HEK293T (cell line): Measurements from ENCODE around the gene VENTX.

Experiments
- CTCF ChIA-PET: fragments of 350-600 bp; formaldehyde crosslinking; extraction: SDS; loops from one replicate; lab custom pipeline; 2021; ENCODE audit warnings: antibody characterized with exemption, inconsistent platforms; lab: Yijun Ruan, JAX
- POLR2A ChIA-PET: fragments of 350-600 bp; formaldehyde crosslinking; extraction: SDS; loops from one replicate; lab custom pipeline; 2020; ENCODE audit warnings: antibody characterized with exemption, inconsistent platforms; lab: Yijun Ruan, JAX
- DNase-seq: peaks from one replicate; pipeline ENCODE4 v3.0.0; 2012; ENCODE audit warnings: mixed read lengths; ENCODE audit errors: extremely low spot score
- ARNT ChIP-seq: fragments of 450-650 bp; IDR thresholded peaks from 2 replicates; pipeline ENCODE4 v1.6.1; 2017; ENCODE audit warnings: mild to moderate bottlenecking
- BHLHE40 ChIP-seq: fragments of 450-650 bp; IDR thresholded peaks from 2 replicates; pipeline ENCODE4 v1.6.1; 2016; ENCODE audit warnings: mild to moderate bottlenecking, moderate library complexity, borderline replicate concordance
- CTBP1 ChIP-seq: fragments of 450-650 bp; IDR thresholded peaks from 2 replicates; pipeline ENCODE4 v1.6.1; 2016; ENCODE audit warnings: borderline replicate concordance
- ELF4 ChIP-seq: fragments of 450-650 bp; IDR thresholded peaks from 2 replicates; pipeline ENCODE4 v1.6.1; 2017; ENCODE audit warnings: antibody characterized with exemption
- FOXA1 ChIP-seq: fragments of 450-650 bp; IDR thresholded peaks from 2 replicates; pipeline ENCODE4 v1.6.1; 2016; ENCODE audit warnings: mild to moderate bottlenecking
- FOXM1 ChIP-seq: fragments of 450-650 bp; IDR thresholded peaks from 2 replicates; pipeline ENCODE4 v1.6.1; 2017; ENCODE audit warnings: mild to moderate bottlenecking, borderline replicate concordance
- HDGF ChIP-seq: fragments of 450-650 bp; IDR thresholded peaks from 2 replicates; pipeline ENCODE4 v1.6.1; 2017; ENCODE audit warnings: antibody characterized with exemption, borderline replicate concordance
- L3MBTL2 ChIP-seq: fragments of 450-650 bp; conservative IDR thresholded peaks from 2 replicates; pipeline ENCODE4 v1.6.1; 2016; ENCODE audit warnings: mild to moderate bottlenecking
- LEF1 ChIP-seq: fragments of 450-650 bp; IDR thresholded peaks from 2 replicates; pipeline ENCODE4 v1.6.1; 2017; ENCODE audit warnings: mild to moderate bottlenecking, borderline replicate concordance
- NFRKB ChIP-seq: fragments of 450-650 bp; IDR thresholded peaks from 2 replicates; pipeline ENCODE4 v1.6.1; 2016; ENCODE audit warnings: mild to moderate bottlenecking, moderate library complexity
- SP1 ChIP-seq: fragments of 450-650 bp; IDR thresholded peaks from 2 replicates; pipeline ENCODE4 v1.6.1; 2017
- SUZ12 ChIP-seq: fragments of 450-650 bp; IDR thresholded peaks from 2 replicates; pipeline ENCODE4 v1.6.1; 2016; ENCODE audit warnings: mild to moderate bottlenecking
- TARDBP ChIP-seq: fragments of 450-650 bp; IDR thresholded peaks from 2 replicates; pipeline ENCODE4 v1.6.1; 2016
- TF ChIP-seq, protein P1 (sequence below): fragments of 450-650 bp; IDR thresholded peaks from 2 replicates; pipeline ENCODE4 v1.6.1; 2016

VENTX gene

DNA sequence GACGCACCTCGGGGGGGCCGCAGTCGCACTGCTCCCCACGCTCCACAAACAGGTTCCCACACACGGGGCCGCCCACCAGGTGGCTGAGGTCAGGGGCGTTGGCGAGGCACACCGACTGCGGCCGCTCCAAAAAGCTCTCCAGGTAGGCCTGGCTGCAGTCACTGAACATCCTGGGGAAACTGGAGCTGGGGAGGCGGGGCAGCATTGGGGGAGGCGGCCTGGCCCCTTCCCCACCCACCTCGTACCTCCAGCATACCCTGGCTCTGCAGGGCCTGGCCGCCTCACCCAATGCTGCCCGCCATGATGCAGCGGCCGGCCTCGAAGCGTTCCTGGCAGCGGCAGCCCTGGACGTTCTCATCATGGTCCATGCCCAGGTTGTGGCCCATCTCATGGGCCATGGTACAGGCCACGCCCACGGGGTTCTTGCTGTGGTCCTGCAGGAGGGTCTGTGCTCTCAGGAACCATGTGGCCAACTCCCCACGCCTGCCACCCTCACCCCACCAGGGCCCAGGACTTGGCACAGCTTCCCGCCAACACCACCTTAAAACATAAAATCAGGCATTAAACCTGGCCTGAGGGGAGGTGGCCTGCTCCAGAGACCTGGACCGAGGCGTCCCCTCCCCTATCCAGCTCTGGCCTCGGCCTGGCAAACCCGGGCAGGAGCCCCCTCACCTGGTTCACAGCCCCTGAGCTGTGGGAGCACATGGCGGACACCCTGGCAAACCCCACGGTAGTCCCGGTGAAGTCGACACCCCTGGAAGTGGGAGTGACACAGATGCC, 34.1 kb downstream of the VENTX start:
- ChIA-PET POLR2A (no interaction called here), CTCF (no interaction called here)
- TF ChIP-seq TARDBP (no peak), L3MBTL2 (no peak), NFRKB (no peak), LEF1 (no peak)
- TF ChIP-seq, protein P1, sequence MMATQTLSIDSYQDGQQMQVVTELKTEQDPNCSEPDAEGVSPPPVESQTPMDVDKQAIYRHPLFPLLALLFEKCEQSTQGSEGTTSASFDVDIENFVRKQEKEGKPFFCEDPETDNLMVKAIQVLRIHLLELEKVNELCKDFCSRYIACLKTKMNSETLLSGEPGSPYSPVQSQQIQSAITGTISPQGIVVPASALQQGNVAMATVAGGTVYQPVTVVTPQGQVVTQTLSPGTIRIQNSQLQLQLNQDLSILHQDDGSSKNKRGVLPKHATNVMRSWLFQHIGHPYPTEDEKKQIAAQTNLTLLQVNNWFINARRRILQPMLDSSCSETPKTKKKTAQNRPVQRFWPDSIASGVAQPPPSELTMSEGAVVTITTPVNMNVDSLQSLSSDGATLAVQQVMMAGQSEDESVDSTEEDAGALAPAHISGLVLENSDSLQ, result no peak
- DNase-seq, result no peak

DNA sequence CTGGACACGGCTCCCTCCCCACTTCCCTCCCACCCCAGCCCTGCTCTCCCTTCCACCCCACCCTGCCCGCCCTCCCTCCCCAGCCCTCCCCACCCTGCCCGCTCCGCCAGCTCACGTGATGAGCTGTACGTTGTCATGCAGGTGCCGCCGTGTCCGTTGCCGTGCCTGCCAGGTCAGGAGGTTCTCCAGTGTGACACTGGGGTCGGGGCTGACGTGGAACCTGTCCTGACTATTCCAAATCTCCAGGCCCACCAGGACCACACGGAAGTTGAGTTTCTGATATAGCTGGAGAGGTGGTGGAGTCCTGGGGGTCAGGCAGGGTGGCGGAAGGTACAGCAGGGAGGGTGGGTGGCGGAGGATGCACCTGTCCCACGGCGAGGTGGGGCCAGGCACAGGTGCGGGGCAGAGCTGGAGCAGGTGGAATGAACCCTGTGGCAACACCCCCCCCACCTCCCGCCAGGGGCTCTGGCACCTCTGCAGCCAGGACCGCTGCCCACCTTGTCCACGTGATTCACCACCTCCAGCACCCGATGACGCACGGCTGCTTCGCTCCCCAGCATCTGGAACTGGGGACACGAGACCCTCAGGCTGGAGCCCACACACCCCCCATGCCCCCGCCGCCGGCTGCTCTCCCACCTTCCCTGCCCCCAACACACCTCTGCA, 34.8 kb downstream of the VENTX start:
- TF ChIP-seq SP1 (no peak), ELF4 (no peak), ARNT (no peak), L3MBTL2 (no peak), CTBP1 (no peak), HDGF (no peak)
- TF ChIP-seq, protein P1, result no peak
- no peak for DNase-seq
- POLR2A ChIA-PET, result no interaction called here
- CTCF ChIA-PET, result no interaction called here

DNA sequence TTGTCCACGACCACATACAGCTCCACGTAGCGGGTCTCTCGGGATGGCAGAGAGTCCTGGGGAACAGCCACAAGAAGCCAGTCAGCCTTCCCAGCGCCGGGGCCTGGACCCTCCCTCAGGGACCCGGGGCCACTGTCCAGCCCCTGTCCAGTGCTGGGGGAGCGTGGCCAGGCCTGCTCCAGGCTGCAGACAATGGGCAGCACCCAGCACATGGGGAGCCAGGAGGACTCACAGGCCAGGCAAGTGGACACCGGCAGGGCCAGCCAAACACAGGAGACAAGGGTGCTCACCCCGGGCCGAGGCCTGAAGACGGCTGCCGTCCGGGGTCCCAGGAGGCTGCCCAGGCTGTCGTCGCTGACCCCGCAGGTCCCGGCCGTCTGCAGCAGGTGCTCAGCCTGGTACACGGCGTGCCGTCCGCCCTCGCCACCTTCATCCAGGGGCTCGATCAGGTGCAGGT, 35.3 kb downstream of the VENTX start:
- CTCF ChIA-PET, result no interaction called here
- no peak for TF ChIP-seq CTBP1
- TF ChIP-seq FOXA1, result no peak
- no peak for TF ChIP-seq TARDBP
- TF ChIP-seq ARNT, result no peak
- TF ChIP-seq LEF1, result no peak
- TF ChIP-seq, protein P1, result no peak
- TF ChIP-seq ELF4, result no peak
- TF ChIP-seq SP1, result no peak
- TF ChIP-seq HDGF, result no peak

DNA sequence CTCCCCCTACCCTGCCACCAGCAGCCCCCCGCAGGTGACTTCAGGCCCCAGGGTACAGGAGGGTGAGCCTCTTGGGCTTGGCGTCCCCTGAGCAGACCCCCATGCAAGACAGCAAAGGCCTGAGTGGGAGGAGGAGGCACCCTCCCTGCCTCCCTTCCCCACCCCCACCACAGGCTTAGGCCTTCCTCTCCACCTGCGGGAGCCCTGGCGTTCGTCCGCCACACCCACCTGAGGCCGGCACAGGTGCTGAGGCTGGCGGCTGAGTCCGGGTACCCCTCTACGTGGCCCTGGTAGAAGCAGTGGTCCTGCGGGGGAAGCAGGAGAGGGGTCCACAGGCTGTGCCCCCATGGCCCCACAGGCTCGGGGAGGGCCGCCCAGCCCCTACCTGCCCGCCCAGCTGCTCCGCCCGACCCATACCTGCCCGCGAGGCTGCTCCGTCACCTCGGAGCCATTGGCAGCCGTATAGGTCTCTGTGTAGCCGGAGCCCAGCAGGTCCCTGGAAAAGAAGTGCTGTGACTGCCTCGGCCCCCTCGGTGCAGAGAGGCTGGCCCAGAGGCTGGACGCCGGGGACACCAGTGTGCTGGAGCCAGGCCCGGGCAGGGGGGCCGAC, 36.0 kb downstream of the VENTX start:
- TF ChIP-seq ARNT (no peak), FOXM1 (no peak), SP1 (no peak), NFRKB (no peak), BHLHE40 (no peak), SUZ12 (no peak), CTBP1 (no peak), TARDBP (no peak), FOXA1 (no peak)
- TF ChIP-seq, protein P1, result no peak
- no peak for DNase-seq
- ChIA-PET CTCF (no interaction called here), POLR2A (no interaction called here)

More for the DNA sequence above, 35.3 kb downstream of the VENTX start:
- POLR2A ChIA-PET, result no interaction called here
- DNase-seq, result no peak

DNA sequence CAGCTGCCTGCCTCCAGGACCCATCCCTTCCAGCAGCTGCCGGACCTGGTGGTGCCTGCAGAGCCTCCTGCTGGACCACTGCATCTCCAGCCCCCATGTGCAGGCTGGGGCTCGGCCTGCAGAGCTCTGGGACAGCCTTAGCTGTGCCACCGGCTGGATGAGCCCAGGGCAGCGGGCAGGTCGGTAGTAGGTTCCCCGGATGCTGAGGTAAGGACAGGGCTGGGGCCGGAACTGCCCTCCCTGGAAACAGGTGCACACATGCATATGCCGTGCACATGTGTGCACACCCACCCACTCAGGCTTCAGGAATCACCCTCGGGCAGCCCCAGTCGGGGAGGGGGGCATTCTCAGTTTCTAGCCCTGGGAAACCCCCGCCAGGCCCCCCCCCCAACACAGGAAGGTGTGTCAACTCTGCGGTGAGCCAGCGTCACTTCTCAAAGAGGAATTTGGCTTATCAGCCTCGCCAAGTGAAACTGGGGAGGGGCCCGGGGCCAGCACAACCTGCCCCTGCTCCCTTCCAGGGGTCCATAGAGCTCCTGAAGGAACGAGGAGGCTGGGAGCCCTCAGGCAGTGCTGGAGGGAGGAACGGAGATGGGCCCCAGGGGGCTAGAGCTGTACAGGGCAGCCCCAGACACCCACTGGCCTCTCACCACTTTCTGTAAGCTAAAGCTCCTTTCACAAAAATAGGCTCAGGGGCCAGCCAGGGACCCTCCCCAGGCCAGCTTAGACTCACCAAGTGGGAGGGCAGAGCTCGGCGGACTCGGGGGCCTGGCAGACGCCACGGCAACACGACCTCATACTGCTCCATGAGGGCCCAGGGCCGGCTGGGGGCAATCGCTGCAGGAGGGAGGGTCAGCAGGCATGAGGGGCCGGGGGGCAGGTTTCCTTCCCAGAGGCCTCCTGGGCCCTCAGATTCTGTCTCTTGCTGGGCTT, 37.4 kb downstream of the VENTX start:
- ChIA-PET POLR2A (no interaction called here), CTCF (no interaction called here)
- no peak for DNase-seq

More for the DNA sequence above, 37.4 kb downstream of the VENTX start:
- no peak for TF ChIP-seq SUZ12
- no peak for TF ChIP-seq HDGF
